Measurements from ENCODE around the gene TMC4. TPM values are rescaled to one million over a fixed set of nuclear protein-coding genes. Genes with fewer than 3 reads are reported as not detected.

TMC4 gene
- total RNA-seq, 1 donor, result not detected

DNA sequence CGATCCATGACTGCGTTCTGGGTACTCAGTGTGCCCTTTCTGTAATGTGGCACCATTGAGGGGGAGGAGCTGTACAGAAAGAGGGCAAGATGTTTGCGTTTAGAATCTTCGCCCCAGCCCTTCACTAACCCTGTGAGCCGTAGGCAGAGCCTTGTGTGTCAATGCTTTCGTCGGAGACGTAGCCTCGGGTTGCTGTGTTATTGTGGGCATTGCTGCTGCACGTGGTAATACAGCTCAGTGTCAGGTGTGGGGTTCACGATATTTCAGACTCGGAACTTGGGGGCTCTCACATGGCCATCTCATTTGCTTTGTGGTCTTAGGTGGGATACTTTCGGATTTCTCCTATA is 33.8 kb upstream of the TMC4 start:
- H3K4me3 ChIP-seq (ENCODE audit: low read depth, low read length), result no peak overlapping the region
- TF ChIP-seq, protein P1, sequence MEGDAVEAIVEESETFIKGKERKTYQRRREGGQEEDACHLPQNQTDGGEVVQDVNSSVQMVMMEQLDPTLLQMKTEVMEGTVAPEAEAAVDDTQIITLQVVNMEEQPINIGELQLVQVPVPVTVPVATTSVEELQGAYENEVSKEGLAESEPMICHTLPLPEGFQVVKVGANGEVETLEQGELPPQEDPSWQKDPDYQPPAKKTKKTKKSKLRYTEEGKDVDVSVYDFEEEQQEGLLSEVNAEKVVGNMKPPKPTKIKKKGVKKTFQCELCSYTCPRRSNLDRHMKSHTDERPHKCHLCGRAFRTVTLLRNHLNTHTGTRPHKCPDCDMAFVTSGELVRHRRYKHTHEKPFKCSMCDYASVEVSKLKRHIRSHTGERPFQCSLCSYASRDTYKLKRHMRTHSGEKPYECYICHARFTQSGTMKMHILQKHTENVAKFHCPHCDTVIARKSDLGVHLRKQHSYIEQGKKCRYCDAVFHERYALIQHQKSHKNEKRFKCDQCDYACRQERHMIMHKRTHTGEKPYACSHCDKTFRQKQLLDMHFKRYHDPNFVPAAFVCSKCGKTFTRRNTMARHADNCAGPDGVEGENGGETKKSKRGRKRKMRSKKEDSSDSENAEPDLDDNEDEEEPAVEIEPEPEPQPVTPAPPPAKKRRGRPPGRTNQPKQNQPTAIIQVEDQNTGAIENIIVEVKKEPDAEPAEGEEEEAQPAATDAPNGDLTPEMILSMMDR (IDR thresholded peaks at IDR 0.05; ENCODE audit: insufficient read depth, low read depth, low read length), result no peak
- DNase-seq (ENCODE audit: low read depth), result no peak

DNA sequence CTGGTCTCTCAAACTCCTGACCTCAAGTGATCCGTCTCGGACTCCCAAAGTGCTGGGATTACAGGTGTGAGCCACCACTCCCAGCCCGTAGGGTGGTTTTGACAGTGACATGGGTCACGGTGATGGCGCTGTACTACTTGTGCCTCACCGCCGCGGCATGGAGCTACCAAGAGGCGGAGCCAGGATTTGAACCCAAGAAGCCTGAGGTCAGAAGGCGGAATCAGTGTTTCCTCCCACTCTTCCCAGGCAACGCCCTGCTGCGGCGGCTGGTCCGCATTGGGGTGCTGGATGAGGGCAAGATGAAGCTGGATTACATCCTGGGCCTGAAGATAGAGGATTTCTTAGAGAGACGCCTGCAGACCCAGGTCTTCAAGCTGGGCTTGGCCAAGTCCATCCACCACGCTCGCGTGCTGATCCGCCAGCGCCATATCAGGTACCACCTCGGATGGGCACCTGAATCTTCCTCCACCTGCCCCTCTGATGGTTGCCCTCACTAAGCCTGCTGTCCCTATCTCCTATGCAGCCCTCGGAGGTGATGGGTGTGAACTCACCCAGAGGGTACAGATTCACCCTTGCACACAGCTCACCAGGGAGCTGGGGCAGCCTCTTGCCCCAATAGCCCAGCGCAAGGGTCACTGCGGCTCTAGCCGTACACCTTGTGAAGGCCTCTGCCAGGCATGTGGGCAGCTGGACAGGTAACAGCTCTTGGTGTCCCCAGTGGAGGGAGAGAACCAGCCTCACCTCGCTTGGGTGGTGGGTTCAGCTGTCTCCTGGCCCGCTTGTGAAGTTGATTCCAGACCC is 33.3 kb upstream of the TMC4 start:
- DNase-seq (ENCODE audit: low read depth), result no peak
- H3K4me3 ChIP-seq (ENCODE audit: low read depth, low read length), result peak overlapping the region; percentile 9
- TF ChIP-seq, protein P1 (IDR thresholded peaks at IDR 0.05; ENCODE audit: insufficient read depth, low read depth, low read length), result no peak

DNA sequence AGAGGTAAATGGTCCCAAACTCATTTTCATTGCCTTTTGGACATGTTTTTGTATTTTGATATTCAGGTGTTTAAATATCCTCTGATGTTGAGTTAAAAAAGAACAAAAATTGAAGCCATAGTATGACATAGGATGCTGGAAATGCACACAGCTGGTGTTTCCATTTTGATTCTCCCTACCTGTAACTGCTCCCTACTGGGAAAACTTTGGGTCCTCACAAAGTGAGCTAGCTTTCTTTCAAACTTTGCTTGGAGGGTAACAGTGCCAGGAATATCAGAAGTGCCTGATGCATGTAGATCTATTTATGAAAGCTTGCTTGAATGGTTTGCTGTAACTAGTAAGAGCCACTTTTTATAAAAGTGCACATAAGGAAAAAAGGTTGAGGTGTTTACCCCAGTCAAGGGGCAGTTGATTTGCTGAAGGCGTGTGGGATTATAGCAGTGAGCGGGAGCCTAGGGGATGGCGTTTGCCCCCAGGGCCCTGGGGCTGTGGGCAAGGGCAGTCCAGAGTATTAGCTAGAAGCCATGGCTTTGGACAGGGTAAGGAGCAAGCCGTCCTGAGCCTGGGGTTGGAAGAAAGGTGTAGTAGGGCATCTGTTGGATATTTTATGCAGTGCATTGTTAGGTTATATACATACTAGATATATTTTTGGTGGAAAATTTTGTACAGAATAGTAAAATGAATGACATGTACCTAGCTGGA is 32.0 kb upstream of the TMC4 start:
- no peak for DNase-seq (ENCODE audit: low read depth)
- H3K4me3 ChIP-seq (ENCODE audit: low read depth, low read length), result peak overlapping the region; percentile 88
- TF ChIP-seq, protein P1 (IDR thresholded peaks at IDR 0.05; ENCODE audit: insufficient read depth, low read depth, low read length), result no peak

DNA sequence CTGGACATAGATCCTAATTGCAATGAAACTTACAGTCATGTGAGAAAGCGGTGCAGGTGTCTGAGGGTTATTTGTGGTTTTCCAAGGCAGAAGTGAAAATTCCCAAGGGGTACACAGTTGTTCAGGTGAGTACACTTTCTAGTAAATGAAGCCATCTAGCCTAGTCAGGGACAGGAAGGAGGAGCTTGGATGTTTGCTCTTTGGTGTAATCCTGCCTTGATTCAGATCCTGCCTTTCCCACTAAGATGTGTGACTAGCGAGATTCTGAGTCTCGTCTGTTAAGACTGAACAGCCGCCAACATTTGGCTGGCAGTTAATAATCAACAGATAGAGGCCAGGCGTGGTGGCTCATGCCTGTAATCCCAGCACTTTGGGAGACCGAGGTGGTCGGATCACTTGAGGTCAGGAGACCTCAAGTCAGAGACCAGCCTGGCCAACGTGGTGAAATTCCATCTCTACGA is 30.2 kb upstream of the TMC4 start:
- peak overlapping the region; percentile 88 for H3K4me3 ChIP-seq (ENCODE audit: low read depth, low read length)
- DNase-seq (ENCODE audit: low read depth), result peak; percentile 62
- TF ChIP-seq, protein P1 (IDR thresholded peaks at IDR 0.05; ENCODE audit: insufficient read depth, low read depth, low read length), result no peak

DNA sequence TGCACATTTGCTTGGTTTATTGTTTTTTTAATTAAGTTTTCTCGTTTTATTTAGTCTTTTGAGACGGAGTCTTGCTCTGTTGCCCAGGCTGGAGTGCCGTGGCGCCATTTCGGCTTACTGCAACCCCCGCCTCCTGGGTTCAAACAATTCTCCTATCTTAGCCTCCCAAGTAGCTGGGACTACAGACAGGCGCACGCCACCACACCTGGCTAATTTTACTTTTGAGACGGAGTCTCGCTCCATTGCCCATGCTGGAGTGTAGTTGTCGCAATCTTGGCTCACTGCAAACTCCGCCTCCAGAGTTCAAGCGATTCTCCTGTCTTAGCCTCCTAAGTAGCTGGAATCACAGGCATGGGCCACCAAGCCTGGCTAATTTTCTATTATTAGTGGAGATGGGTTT is 29.0 kb upstream of the TMC4 start:
- peak; percentile 35 for DNase-seq (ENCODE audit: low read depth)
- H3K4me3 ChIP-seq (ENCODE audit: low read depth, low read length), result peak overlapping the region; percentile 88
- TF ChIP-seq, protein P1 (IDR thresholded peaks at IDR 0.05; ENCODE audit: insufficient read depth, low read depth, low read length), result no peak

DNA sequence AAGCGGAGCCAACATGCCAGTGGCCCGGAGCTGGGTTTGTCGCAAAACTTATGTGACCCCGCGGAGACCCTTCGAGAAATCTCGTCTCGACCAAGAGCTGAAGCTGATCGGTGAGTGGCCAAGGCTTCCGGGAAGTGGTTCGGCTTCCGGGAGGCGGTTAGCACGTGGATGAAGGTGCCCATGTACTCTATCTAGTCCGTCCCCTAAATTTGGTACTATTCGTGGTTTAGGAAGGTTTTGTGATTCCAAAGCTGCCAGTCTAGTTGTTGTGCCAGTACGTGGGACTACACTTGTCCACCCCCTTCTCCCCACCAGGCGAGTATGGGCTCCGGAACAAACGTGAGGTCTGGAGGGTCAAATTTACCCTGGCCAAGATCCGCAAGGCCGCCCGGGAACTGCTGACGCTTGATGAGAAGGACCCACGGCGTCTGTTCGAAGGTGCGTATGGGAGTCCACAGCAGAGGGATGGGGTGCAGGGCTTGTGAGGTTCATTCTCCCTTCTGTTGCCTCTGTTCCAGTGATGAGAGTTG is 28.3 kb upstream of the TMC4 start:
- TF ChIP-seq, protein P1 (IDR thresholded peaks at IDR 0.05; ENCODE audit: insufficient read depth, low read depth, low read length), result no peak
- no peak for DNase-seq (ENCODE audit: low read depth)
- H3K4me3 ChIP-seq (ENCODE audit: low read depth, low read length), result peak overlapping the region; percentile 88
